Ectodermal cell (in vitro differentiated cells): ENCODE data around the gene CTSG.
"Not testable (repeated sequence)": the region's sequence is repeated elsewhere in the genome, so short reads cannot be mapped to it uniquely, and the experiment has no call there.

ENCODE experiments used
- H3K27ac ChIP-seq: 2 replicates; pipeline ENCODE4 v1.7.0; 2013; ENCODE audit warnings: mild to moderate bottlenecking, low read depth, low read length; ENCODE audit not compliant: insufficient read depth, poor library complexity, severe bottlenecking
- H3K27me3 ChIP-seq: 2 replicates; pipeline ENCODE4 v1.7.0; 2013; ENCODE audit warnings: mild to moderate bottlenecking, low read length; ENCODE audit not compliant: insufficient read depth, control insufficient read depth, poor library complexity, severe bottlenecking
- H3K36me3 ChIP-seq: one replicate; pipeline ENCODE4 v1.7.0; 2013; ENCODE audit warnings: low read length; ENCODE audit not compliant: control insufficient read depth, insufficient read depth
- H3K4me1 ChIP-seq: one replicate; pipeline ENCODE4 v1.7.0; 2013; ENCODE audit warnings: low read length; ENCODE audit not compliant: control insufficient read depth, insufficient read depth
- H3K4me3 ChIP-seq: 2 replicates; pipeline ENCODE4 v1.7.0; 2013; ENCODE audit warnings: low read depth, low read length, control low read depth; ENCODE audit not compliant: insufficient read depth
- H3K9me3 ChIP-seq: 2 replicates; pipeline ENCODE4 v1.7.0; 2013; ENCODE audit warnings: mild to moderate bottlenecking, low read length, moderate library complexity; ENCODE audit not compliant: control insufficient read depth
- WGBS, 2 experiments: methylation state at CpG; one replicate each; pipeline ENCODE4 v1.1.7; 2013; ENCODE audit warnings: missing lambda C conversion rate in 2 of 2; 5-methylcytosine and 5-hydroxymethylcytosine counted together

CTSG gene

DNA sequence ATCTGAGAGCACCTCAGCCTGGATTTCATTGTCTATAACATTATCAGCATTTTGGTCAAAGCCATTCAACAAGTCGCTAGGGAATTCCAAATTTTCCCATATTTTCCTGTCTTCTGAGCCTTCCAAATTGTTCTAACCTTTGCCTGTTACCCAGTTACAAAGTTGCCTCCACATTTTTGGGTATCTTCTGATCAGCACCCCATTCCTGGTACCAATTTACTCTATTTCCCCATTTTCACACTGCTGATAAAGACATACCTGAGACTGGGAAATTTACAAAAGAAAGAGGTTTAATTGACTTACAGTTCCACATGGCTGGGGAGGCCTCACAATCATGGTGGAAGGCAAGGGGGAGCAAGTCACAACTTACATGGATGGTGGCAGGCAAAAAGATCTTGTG lies 27.0 kb downstream of the CTSG start:
- H3K27ac ChIP-seq, H3K4me3 ChIP-seq, H3K9me3 ChIP-seq, H3K27me3 ChIP-seq, H3K36me3 ChIP-seq, H3K4me1 ChIP-seq: not testable (repeated sequence)
- 86 to 91% methylated on average over 1 of the region's 1 CpG for WGBS, 2 experiments

GRCh38 chr14:24542346-24542936 lies 33.6 kb downstream of the CTSG start:
- Histone ChIP-seq H3K4me3 (no peak overlapping the region), H3K27me3 (no peaks in the 10 kb centered on the region), H3K9me3 (no peaks in the 10 kb centered on the region), H3K4me1 (no peaks in the 10 kb centered on the region), H3K27ac (no peak overlapping the region), H3K36me3 (no peaks in the 10 kb centered on the region)
- 89 to 92% methylated on average over 2 of the region's 2 CpGs for WGBS, 2 experiments

DNA sequence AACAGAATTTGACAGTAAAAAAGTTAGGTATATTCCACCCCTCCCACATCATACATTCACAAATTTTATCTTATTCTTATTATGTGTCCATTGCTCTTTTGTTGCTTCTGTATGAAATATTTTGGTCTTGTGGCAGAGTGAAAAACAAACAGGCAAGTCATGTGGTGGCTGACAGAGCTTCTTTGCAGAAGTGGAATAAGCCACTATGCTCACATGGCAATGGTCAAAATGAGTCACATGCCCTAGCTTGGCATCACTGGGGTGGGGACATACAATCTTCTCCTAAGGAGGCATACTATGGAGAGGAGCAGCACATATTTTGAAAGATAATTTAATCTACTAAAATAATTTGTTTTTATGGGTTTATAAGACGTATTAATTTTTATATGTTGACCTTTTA lies 40.3 kb downstream of the CTSG start:
- H3K27me3 ChIP-seq, result no peaks in the 10 kb centered on the region
- no peaks in the 10 kb centered on the region for H3K36me3 ChIP-seq
- no peak overlapping the region for H3K27ac ChIP-seq
- no peak overlapping the region for H3K4me3 ChIP-seq
- H3K4me1 ChIP-seq, result no peaks in the 10 kb centered on the region
- no peaks in the 10 kb centered on the region for H3K9me3 ChIP-seq
- WGBS, 2 experiments, result 80% methylated on average over 1 of the region's 1 CpG; no CpG with 5 or more reads in 1 of the 2 experiments

GRCh38 chr14:24534286-24534685 lies 41.8 kb downstream of the CTSG start:
- H3K27me3 ChIP-seq, result no peaks in the 10 kb centered on the region
- 92 to 95% methylated on average over 3 of the region's 3 CpGs for WGBS, 2 experiments
- H3K36me3 ChIP-seq, result no peaks in the 10 kb centered on the region

DNA sequence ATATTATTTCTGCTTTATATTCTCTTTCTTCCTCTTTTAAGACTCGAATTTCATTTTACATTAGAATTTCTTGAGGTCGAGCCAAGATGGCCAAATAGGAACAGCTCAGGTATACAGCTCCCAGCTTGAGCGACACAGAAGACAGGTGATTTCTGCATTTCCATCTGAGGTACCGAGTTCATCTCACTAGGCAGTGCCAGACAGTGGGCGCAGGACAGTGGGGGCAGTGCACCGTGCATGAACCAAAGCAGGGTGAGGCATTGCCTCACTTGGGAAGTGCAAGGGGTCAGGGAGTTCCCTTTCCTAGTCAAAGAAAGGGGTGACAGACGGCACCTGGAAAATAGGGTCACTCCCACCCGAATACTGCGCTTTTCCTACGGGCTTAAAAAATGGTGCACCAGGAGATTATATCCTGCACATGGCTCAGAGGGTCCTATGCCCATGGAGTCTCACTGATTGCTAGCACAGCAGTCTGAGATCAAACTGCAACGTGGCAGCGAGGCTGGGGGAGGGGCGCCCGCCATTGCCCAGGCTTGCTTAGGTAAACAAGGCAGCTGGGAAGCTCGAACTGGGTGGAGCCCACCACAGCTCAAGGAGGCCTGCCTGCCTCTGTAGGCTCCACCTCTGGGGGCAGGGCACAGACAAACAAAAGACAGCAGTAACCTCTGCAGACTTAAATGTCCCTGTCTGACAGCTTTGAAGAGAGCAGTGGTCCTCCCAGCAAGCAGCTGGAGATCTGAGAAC lies 50.0 kb downstream of the CTSG start:
- WGBS, 2 experiments, result 68 to 75% methylated on average over 12 to 14 of the region's 15 CpGs
- not testable (repeated sequence) for H3K4me1 ChIP-seq, H3K27me3 ChIP-seq, H3K36me3 ChIP-seq, H3K27ac ChIP-seq, H3K4me3 ChIP-seq, H3K9me3 ChIP-seq

More at GRCh38 chr14:24534286-24534685, 41.8 kb downstream of the CTSG start:
- H3K9me3 ChIP-seq, result no peaks in the 10 kb centered on the region
- no peak overlapping the region for H3K4me3 ChIP-seq
- no peaks in the 10 kb centered on the region for H3K4me1 ChIP-seq
- no peak overlapping the region for H3K27ac ChIP-seq
